Stomach smooth muscle (tissue), 2 donors: Measurements from ENCODE around the gene RPS18.
A peak's percentile ranks its signal among the peaks of the same experiment; 100 is the strongest.

Experiments used
- H3K27ac ChIP-seq: one replicate; pipeline ENCODE4 v1.7.0; 2013; ENCODE audit warnings: mild to moderate bottlenecking, low read length, inconsistent platforms
- H3K27me3 ChIP-seq, 2 donors: one replicate each; pipeline ENCODE4 v1.7.0; 2013; ENCODE audit warnings: low read length in 2 of 2; ENCODE audit not compliant: insufficient read depth in 2 of 2, control insufficient read depth in 1 of 2
- H3K36me3 ChIP-seq, 2 donors: one replicate each; pipeline ENCODE4 v1.7.0; 2013; ENCODE audit warnings: low read length in 2 of 2; ENCODE audit not compliant: control insufficient read depth in 2 of 2, insufficient read depth in 2 of 2
- H3K4me1 ChIP-seq: one replicate; pipeline ENCODE4 v1.7.0; 2013; ENCODE audit warnings: low read length; ENCODE audit not compliant: control insufficient read depth, insufficient read depth
- H3K4me3 ChIP-seq, 2 donors: one replicate each; pipeline ENCODE4 v1.7.0; 2013; ENCODE audit warnings: low read length in 2 of 2
- H3K9ac ChIP-seq, 2 donors: one replicate each; pipeline ENCODE4 v1.7.0; 2013; ENCODE audit warnings: low read length in 2 of 2, mild to moderate bottlenecking in 1 of 2
- H3K9me3 ChIP-seq, 2 donors: one replicate each; pipeline ENCODE4 v1.7.0; 2013; ENCODE audit warnings: low read length in 2 of 2; ENCODE audit not compliant: control insufficient read depth in 2 of 2
- donor health status: healthy.
- donor health status: Pancreatic carcinoma.

RPS18 gene

DNA sequence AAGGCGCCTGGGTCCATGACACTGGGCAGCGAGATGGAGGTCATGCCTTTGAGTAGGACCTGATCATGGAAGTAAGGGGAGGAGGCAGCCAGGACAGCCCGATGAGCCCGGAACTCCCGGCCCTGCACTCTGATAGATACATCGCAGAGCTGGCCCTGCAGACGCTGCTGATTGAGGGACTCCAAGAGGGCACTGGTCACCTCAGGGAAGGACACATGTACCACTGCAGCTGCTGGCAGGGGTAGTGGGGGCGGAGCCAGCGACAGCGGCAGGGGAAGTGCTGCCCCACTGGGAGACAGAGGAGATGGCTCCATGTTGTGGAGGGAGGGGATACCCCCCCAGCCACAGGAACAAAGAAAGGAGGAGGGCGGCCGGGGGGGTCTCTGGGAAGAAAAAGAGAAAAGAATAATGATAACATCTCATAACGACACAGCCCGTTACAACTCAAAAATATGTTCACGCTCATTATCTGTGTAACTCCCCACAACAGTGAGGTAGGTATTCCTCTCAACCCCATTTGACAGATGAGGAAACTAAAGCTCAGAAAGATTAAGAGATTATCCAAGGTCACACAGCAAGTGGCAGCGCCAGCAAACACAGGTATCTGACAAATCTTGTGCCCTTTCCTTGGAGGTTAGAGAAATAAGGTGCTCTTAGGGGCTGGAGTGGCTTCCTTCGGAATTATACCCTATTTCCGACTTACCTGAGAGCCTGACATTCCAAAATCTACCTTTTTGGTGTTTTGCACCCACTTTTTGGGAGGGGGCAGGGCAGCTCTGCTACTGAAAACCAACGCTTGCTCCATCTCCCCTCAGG, 44.9 kb downstream of the RPS18 start:
- peak overlapping the region; percentile 49 for H3K27ac ChIP-seq
- H3K4me3 ChIP-seq = peak overlapping the region; percentile 54 to 60
- no peaks in the 10 kb centered on the region for H3K9me3 ChIP-seq
- peaks cover 64% of the 10 kb centered on the region for H3K4me1 ChIP-seq
- no peaks in the 10 kb centered on the region for H3K27me3 ChIP-seq
- peaks cover 21 to 25% of the 10 kb centered on the region in 2 donors for H3K36me3 ChIP-seq
- H3K9ac ChIP-seq = peak overlapping the region in 1 of 2 donors; percentile 21

GRCh38 chr6:33317419-33317668, 45.5 kb downstream of the RPS18 start:
- Histone ChIP-seq H3K27me3 (no peaks in the 10 kb centered on the region), H3K9ac (no peak overlapping the region), H3K9me3 (no peaks in the 10 kb centered on the region), H3K4me1 (peaks cover 64% of the 10 kb centered on the region), H3K27ac (peak overlapping the region; percentile 81), H3K4me3 (peak overlapping the region; percentile 54 to 60), H3K36me3 (peaks cover 21 to 25% of the 10 kb centered on the region in 2 donors)

GRCh38 chr6:33317669-33318425, 46.0 kb downstream of the RPS18 start, which contains the start of gene ZBTB22:
Gene ZBTB22, minus strand, starts transcription at chr6:33317744. Its CDS starts 828 bp downstream, at chr6:33316916.
- peaks cover 60% of the 10 kb centered on the region for H3K4me1 ChIP-seq
- peak within 1 kb of the TSS; percentile 81 for H3K27ac ChIP-seq
- peak within 1 kb of the TSS; percentile 73 to 89 for H3K9ac ChIP-seq
- peak within 1 kb of the TSS; percentile 83 for H3K4me3 ChIP-seq
- no peaks in the 10 kb centered on the region for H3K27me3 ChIP-seq
- H3K36me3 ChIP-seq = peaks cover 21 to 25% of the 10 kb centered on the region in 2 donors
- H3K9me3 ChIP-seq = no peaks in the 10 kb centered on the region

GRCh38 chr6:33318426-33319073, 46.7 kb downstream of the RPS18 start:
- peaks cover 60% of the 10 kb centered on the region for H3K4me1 ChIP-seq
- H3K4me3 ChIP-seq = peak overlapping the region; percentile 83
- peak overlapping the region; percentile 81 for H3K27ac ChIP-seq
- H3K27me3 ChIP-seq = no peaks in the 10 kb centered on the region
- H3K36me3 ChIP-seq = peaks cover 21 to 25% of the 10 kb centered on the region in 2 donors
- no peaks in the 10 kb centered on the region for H3K9me3 ChIP-seq
- H3K9ac ChIP-seq = peak overlapping the region in 1 of 2 donors; percentile 73

DNA sequence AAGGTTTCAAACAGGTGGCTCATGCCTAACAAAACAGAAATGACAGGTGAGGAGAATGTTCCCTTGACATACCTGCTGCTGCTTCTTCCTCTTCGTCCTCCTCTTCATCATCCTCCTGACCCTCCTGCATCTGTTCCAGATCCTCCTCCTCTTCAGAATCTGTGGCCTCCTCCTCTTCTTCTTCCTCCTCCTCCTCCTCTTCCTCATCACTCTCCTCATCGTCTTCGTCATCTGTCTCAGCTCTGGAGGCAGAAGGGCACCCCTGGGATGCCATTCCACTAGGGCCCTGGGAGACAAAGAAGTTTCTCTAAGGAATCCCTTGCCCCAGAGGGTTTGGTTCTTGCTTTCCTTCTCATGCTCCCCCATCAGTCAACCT, 48.1 kb downstream of the RPS18 start:
- no peaks in the 10 kb centered on the region for H3K27me3 ChIP-seq
- H3K9me3 ChIP-seq = no peaks in the 10 kb centered on the region
- no peak overlapping the region for H3K9ac ChIP-seq
- H3K4me1 ChIP-seq = peaks cover 59% of the 10 kb centered on the region
- no peak overlapping the region for H3K4me3 ChIP-seq
- peaks cover 21 to 25% of the 10 kb centered on the region in 2 donors for H3K36me3 ChIP-seq
- H3K27ac ChIP-seq = peak overlapping the region; percentile 41

- Histone ChIP-seq H3K27ac (peak overlapping the region; percentile 41), H3K4me1 (peaks cover 53% of the 10 kb centered on the region), H3K4me3 (no peak overlapping the region), H3K36me3 (peaks cover 21 to 25% of the 10 kb centered on the region in 2 donors), H3K27me3 (no peaks in the 10 kb centered on the region), H3K9ac (peak overlapping the region in 1 of 2 donors; percentile 58), H3K9me3 (no peaks in the 10 kb centered on the region)
These were observed 48.7 kb downstream of the RPS18 start for GRCh38 chr6:33320315-33321181.

DNA sequence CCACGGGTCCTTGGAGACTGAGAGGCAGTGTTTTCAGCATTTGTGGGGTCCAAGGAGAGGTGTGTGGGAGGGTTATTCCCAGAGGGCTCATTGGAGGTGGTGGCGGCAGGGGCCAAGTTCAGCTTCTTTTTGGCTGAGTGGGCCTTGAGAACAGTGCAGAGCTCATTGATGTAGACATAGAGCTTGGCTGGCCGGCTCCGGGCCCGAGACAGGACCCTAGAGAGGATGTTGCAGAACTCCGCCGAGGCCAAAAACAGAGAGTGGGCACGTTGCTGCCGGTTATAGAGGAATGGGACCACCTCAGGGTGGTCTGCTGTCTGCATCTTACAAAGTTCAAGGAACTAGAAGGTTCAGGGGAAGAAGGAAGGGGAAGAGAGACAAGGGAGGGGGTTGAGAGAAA, 49.4 kb downstream of the RPS18 start:
- H3K36me3 ChIP-seq = peaks cover 21 to 25% of the 10 kb centered on the region in 2 donors
- peaks cover 52% of the 10 kb centered on the region for H3K4me1 ChIP-seq
- H3K4me3 ChIP-seq = peak overlapping the region in 1 of 2 donors; percentile 90
- no peak overlapping the region for H3K27ac ChIP-seq
- H3K27me3 ChIP-seq = no peaks in the 10 kb centered on the region
- no peaks in the 10 kb centered on the region for H3K9me3 ChIP-seq
- no peak overlapping the region for H3K9ac ChIP-seq

DNA sequence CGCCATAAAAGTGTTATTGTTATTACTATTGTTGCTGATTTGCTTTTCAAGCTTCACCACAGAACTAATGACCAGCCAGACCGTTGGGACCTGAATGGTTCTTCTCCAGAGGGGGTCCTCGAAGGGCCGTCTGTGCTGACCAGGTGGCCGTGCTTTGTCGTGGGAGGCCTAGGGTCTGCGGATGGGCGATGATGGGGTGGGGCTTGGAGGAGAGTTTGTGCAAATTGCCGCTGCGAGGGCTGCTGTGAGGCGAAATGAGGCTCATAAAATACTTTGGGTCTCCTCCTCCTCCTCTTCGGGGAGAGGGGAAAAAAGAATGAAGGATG, 51.7 kb downstream of the RPS18 start:
- H3K9ac ChIP-seq = peak overlapping the region; percentile 85 to 92
- no peaks in the 10 kb centered on the region for H3K9me3 ChIP-seq
- peak overlapping the region; percentile 82 for H3K27ac ChIP-seq
- peak overlapping the region; percentile 82 to 90 for H3K4me3 ChIP-seq
- no peaks in the 10 kb centered on the region for H3K27me3 ChIP-seq
- peaks cover 21 to 24% of the 10 kb centered on the region in 2 donors for H3K36me3 ChIP-seq
- H3K4me1 ChIP-seq = peaks cover 38% of the 10 kb centered on the region

DNA sequence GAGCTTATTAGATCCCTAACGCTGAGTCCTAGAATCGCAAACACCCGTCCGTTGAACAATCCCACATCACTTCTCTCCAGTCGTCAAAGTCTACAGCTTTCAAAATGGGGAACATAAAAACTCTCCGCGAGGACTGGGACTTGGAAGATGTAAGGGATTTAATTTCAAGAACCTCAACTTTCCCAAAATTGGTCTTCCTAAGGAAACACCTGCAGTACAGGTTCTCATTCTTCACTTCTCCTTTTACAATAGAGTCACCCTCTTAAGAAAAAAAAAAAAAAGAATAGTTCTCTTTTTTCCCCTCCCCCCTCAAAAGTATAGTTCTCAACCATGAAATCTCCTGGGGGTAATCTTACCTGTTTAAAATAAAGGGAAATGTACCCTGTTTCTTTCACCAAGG, 52.2 kb downstream of the RPS18 start:
- Histone ChIP-seq H3K27me3 (no peaks in the 10 kb centered on the region), H3K4me1 (peaks cover 34% of the 10 kb centered on the region), H3K9me3 (no peaks in the 10 kb centered on the region), H3K4me3 (peak overlapping the region; percentile 82 to 90), H3K36me3 (peaks cover 18 to 19% of the 10 kb centered on the region in 2 donors), H3K9ac (peak overlapping the region; percentile 85 to 92), H3K27ac (peak overlapping the region; percentile 82)
